Midbrain (tissue), 1 donor: ENCODE data around the gene BHLHA15.

ENCODE experiments used
- DNase-seq: peaks from one replicate; lab custom pipeline; 2025; lab: John Stamatoyannopoulos, UW

BHLHA15 gene

DNA sequence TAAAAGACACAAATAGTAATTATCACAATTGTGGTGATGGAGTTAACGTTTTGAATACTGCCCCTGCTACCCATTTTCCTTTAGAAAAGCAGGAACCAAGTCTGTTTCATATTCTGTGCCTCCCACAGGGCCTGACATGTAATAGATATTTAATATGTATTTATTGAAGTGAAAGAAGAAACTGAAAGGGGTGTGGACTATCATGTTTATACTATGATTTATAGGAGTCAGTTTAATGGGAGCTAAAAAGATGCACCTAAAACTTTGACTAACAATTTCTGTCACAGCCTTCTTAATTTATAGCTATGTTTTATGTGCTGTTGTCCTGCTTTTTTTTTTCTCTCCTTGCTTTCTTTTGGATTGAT lies 24.1 kb upstream of the BHLHA15 start:
- DNase-seq = no peak

DNA sequence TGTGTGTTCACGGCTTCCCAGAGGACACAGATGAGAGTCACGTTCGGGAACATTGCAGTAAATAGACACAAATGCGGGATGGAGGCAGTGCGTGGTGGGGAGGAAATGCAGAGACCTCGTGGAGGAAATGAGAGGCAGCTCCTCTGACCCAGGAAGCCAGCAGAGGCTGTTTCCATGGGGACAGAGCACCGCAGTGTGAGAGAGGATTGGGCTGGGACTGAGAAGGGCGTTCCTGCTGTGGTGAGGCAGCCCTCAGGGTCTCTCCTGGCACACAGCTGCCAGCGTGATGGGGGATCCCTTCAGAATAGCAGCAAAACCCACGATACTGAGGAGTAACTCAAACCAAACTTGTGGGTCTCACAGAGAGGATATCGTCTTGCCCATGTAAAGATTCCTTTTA lies 21.7 kb upstream of the BHLHA15 start:
- no peak for DNase-seq

DNA sequence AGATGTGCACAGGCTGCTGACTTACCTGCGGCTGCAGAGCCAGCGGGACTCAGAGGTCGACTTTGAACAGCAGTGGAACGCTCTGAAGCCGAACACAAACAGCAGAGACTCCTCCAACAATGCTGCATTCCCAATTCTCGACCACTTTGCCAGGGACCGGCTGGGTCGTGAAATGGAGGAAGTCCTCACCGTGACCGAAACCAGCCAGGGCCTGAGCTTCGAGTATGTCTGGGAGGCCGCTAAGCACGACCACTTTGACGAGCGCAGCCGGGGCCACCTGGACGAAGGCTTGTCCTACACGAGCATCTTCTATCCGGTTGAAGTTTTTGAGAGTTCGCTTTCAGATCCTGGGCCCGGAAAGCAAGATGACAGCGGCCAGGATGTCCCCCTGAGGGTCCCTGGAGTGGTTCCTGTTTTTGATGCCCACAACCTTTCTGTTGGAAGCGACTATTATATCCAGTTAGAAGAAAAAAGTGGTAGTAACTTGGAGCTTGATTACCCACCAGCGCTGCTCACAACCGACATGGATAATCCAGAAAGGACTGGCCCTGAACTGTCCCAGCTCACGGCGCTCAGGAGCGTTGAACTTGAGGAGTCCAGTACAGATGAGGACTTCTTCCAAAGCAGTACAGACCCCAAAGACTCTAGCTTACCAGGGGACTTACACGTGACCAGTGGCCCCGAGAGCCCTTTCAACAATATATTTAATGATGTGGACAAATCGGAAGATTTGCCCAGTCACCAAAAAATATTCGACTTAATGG lies 19.4 kb upstream of the BHLHA15 start:
- no peak for DNase-seq

DNA sequence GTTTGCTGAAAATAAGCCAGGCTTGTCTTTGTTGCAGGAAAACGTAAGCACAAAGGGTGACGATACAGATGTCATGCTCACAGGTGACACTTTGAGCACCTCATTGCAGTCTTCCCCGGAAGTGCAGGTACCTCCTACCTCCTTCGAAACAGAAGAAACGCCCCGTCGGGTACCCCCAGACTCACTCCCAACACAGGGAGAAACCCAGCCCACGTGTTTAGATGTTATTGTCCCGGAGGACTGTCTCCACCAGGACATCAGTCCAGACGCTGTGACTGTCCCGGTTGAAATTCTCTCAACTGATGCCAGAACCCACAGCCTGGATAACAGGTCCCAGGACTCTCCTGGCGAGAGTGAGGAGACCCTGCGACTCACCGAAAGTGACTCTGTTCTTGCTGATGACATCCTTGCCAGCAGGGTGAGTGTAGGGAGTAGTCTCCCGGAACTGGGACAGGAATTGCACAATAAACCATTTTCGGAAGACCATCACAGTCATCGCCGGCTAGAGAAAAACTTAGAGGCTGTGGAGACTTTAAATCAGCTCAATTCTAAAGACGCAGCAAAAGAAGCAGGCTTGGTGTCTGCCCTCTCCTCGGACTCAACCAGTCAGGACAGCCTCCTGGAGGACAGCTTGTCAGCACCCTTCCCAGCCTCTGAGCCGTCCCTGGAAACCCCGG lies 18.3 kb upstream of the BHLHA15 start:
- DNase-seq = no peak

DNA sequence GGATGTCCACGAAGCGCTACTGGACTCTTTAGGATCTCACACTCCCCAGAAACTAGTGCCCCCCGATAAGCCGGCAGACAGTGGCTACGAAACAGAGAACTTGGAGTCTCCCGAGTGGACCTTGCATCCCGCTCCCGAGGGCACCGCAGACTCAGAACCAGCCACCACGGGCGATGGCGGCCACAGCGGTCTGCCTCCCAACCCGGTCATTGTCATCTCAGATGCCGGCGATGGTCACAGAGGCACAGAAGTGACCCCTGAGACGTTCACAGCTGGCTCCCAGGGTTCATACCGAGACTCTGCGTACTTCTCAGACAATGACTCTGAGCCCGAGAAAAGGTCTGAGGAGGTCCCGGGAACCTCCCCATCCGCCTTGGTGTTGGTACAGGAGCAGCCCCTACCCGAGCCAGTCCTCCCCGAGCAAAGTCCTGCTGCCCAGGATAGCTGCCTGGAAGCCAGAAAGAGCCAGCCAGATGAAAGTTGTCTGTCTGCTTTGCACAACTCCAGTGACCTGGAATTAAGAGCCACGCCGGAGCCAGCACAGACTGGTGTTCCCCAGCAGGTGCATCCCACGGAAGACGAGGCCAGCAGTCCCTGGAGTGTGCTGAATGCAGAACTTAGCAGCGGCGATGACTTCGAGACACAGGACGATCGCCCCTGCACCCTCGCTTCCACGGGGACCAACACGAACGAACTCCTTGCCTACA lies 17.6 kb upstream of the BHLHA15 start:
- no peak for DNase-seq

DNA sequence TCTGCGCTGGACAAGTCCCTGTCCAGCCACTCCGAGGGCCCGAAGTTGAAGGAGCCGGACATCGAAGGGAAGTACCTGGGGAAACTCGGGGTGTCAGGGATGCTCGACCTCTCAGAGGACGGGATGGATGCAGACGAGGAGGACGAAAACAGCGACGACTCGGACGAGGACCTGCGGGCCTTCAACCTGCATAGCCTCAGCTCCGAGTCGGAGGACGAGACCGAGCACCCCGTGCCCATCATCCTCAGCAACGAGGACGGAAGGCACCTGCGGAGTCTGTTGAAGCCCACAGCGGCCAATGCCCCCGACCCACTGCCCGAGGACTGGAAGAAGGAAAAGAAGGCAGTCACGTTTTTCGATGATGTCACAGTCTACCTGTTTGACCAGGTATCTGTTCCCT lies 17.1 kb upstream of the BHLHA15 start:
- DNase-seq = no peak

DNA sequence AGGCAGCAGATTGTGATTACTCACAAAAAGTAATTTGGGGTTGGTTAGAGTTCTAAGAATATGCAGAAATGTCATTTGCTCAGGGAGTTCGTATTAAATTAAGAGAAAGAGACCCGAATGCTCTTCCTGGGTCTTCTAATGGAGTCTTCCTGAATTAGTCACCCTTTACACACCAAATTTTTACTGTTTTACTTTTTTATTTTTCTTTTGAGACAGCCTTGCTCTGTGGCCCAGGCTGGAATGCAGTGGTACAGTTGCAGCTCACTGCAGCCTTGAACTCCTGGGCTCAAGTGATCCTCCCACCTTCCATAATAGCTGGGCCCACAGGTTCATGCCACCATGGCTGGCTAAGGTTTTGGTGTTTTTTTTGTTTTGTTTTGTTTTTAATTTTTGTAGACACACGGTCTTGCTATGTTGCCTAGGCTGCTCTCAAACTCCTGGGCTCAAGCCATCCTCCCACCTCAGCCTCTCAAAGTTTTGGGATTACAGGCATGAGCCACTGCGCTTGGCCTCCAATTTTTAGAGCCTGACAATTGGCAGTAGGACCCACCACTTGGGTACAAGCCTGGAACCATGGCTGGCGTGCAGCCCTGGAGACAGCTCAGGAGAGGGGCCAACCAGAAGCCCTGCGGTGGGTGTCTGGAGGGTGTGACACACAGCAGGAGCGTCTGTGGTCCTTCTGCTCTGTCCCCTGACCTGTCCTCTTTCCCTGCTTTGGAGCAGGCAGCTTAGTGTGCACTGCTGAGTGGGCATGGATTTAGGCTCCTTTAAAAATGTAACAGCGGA lies 16.4 kb upstream of the BHLHA15 start:
- peak; percentile 17 for DNase-seq

DNA sequence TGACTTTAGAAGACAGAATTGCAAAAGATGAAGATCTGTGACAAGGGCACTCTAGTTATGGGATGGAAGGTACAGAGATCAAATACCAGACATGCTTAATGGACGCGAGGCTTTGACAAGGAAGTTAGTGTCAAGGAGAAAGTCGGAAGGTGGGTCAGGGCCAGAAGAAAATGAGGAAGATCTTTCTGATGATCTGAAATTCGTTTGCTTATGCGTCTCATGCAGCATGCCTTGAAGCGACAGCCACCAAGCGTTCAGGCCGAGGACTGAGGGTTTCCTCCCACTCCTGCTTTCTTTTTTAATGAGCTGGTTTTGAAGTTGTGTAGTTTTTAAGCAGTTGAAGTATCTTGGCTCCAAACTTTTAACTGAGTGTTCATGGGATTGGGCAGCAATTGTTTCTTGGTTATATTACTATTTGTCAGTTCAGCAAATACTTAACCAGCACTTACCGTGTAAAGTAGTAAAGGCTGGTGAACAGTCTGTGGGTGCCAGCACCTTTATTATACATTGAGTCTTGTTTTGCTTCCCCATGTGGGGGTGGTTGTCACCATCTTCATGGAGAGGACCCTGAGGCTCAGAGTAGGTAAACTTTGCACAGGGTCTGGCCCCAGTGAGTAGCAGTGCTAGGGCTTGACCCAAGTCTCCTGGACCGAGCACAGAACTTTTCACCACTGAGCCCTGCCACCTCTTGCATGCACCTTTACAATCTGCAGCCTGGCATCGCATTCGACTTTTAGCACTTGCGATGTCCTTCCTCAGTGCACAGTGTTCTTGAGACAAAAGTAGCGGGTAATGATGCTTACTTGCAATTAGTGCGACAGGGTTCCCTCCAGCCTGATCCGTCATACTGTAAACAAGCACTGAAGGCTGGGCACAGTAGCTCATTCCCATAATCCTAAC lies 14.3 kb upstream of the BHLHA15 start:
- DNase-seq = no peak

DNA sequence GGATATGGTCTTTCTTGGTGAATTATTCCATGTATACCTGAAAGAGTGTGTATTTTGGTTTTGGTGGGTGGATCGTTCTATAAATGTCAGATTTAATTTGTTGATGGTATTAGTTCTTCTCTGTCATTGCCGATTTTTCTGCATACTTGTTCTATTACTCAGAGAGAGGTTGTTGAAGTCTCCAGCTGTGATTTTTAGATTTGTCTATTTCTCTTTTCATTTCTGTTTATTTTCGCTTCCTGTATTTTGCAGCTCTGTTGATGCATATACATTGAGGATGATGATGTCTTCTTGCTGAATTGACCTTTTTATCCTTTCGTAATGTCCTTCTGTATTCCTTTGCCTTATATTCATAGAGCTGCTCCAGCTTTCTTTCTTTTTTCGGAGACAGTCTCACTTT lies 12.1 kb upstream of the BHLHA15 start:
- no peak for DNase-seq

DNA sequence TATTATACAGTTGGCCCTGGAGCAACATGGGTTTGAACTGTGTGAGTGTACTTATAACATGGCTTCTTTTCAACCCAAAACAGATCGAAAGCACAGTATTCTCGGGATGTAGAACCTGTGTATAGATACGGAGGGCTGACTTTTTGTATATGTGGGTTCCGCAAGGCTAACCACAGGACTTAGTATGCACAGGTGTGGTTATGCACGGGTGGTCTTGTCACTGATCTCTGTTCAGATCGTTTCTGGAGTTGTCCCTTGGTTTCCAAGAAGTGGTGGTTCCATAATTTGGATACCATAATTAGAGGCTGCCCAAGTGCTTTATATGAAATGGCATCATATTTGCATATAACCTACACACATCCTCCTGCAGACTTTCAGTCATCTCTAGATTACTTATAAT lies 10.9 kb upstream of the BHLHA15 start:
- no peak for DNase-seq

DNA sequence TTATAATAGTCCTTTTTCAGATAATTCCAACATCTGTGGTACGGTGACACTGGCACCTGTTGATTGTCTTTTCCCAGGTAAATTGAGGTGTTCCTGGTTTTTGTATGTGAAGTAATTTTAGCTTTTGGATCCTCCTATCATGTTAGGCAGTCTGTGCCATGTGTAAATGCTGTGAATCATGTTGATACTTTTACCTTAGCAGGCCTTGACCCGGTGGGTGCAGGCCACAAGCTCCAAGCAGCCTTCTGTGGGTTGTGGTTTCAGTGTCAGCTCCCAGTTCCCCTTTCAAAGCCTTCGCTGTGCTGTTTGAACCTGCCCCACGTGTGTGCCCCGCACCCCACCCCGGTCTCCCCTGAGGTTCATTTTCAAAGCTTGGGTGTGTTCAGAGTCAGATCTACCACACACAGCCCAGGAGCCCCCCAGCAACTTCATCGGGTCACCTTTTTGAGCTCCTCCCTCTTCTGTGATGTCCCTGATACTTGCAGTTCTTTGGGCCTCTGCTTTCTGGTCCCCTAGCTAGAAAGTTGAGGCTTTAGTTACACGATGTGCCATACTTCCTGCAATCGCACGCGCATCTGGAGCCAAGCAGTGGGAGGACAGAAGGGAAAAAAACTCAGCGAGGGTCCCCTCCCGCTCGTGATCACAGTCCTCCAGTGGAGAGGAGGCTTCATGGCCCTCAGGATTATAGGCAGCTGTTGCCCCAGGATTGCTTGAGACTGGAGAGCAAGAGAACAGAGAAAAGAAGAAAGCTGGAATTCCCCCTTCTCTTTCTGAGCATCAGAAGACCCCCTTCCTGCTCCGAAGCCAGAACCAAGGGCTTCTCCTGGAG lies 8.7 kb upstream of the BHLHA15 start:
- no peak for DNase-seq

DNA sequence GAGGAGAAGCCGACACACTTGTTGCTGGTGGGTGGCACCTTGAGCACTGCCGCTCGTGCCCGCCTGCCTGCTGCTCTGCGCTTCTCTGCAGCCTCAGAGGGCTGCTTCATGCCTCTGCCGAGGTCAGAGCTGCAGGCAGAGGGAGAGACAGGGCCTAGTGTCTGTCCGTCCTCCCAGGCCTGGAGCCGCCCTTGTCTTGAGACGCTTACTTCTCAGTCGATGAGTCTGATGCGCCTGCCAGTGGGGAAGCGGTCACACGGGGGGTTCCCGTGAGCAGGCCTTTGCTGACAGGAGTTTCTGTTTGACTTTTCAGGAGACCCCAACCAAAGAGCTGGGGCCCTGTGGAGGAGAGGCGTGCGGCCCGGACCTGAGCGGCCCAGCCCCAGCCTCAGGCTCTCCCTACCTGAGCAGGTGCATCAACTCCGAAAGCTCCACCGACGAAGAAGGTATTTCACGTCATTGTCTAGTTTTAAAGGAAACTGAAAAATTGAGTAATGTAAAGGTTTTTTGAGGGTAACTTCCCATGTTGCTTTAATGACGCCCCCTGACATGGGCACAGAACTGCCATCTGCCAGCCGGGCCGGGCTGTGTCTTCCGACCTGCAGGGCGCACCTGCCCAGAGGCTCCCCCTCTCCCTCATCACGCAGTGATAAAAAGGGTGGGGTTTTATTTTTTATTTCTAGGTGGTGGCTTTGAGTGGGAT lies 7.8 kb upstream of the BHLHA15 start:
- no peak for DNase-seq

DNA sequence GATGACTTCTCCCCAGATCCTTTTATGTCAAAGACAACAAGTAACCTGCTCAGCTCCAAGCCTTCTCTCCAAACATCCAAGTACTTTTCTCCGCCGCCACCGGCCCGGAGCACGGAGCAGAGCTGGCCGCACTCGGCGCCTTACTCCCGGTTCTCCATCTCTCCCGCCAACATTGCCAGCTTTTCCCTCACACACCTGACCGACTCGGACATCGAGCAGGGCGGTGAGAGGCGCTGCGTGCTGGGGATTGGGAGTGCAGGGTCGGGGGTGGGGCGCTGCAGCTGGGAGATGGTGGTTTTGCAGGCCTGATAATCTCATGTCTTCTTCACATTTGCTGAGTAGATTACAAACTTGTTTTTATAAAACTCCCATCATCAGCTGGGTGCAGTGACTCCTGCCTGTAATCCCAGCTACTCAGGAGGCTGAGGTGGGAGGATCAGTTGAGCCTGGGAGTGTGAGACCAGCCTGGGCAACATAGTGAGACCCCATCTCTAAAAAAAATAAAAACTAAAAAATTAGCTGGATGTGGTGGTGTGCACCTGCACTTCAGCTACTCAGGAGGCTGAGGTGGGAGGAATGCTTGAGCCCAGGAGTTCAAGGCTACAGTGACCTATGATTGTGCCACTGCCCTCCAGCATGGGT lies 7.2 kb upstream of the BHLHA15 start:
- DNase-seq = no peak

DNA sequence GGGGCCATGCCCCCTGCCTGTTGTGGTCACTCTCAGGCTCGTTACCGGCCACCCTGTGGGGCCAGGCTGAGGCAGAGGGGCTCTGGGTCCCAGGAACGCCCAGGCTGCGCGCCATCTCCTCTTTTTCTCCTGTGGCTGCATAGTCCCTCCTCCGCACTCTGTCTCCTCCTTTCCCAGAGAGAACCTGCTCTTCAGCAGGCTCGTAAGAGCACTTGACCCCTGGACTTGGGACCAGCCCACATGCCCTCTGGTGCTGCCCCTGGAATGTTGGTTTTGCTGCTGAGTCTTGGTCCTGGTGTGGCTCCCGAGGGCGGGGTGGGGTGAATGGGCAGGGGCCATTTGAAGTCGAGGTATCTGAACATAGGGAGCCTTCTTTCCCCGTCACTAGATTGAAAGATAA lies 6.6 kb upstream of the BHLHA15 start:
- DNase-seq = no peak

DNA sequence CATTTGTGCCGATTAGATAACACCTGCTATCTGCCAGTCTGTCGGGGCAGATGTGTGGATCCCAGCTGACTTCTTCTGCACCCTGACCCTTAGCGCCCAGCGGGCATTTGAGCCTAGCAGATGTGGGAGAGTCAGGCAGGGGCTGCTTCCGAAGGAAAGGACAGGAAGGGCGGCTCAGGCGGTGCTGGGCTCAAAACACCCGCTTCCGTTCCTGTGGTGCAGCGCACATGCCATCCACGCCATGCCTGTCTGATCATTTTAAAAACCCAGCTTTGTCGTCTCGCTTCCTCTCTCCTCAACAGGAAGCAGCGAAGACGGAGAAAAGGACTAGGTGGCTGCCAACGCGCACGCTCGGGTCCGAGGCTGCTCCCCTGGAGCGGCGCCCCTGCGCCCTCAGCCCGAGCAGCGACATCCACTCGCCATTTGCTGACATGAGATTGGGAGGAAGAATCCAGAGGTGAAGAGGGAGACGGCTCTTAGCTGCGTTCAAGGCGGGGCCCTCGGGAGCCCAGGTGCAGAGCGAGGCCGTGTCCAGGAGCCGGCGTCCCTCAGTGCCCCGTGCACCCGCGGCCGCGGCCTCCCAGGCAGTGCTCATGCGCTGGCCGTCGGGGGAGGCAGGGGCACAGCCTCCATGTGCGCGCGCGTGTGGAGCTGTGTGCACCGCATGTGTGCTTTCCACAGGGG lies 5.9 kb upstream of the BHLHA15 start:
- DNase-seq = no peak

DNA sequence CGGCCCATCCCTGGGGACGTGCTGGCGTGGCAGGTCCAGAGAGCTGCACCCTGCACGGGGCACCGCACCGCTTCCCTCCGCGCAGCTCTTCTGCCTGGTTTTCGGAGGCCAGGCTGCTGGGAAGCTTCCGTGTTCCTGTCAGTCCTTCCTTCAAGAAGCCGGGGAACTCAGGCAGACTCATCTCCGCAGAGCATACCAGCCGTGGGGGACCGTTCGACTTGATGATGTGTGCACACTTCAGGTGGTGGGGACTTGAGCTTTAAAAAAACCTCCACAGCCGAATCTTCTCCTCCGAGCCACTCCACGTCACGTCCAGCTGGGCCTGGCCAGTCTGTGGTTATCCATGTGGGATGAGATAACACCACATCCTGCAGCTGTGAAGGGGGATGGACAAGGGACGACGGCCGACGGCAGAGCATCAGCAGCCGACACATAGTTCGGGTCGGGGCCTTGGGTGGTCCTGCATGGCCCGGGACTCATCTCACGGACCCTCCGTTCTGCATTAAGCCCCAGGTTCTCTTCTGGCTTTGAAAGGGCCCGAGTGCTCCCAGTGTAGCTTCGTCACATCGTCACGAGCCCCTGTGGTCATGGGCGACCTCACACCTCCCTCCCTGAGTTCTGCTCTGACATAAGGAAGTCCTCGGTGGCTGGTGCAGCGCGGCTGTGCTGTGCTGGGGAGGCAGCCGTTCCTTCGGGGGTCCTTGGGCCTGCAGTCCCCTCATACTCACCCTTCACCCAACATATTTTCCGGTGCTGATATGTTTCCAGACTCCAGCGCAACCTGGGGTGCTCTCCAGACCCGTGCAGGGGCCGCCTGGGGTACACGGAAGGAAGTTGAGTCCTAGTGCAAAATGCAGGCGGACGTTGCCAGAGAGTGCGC lies 4.5 kb upstream of the BHLHA15 start:
- DNase-seq = no peak

DNA sequence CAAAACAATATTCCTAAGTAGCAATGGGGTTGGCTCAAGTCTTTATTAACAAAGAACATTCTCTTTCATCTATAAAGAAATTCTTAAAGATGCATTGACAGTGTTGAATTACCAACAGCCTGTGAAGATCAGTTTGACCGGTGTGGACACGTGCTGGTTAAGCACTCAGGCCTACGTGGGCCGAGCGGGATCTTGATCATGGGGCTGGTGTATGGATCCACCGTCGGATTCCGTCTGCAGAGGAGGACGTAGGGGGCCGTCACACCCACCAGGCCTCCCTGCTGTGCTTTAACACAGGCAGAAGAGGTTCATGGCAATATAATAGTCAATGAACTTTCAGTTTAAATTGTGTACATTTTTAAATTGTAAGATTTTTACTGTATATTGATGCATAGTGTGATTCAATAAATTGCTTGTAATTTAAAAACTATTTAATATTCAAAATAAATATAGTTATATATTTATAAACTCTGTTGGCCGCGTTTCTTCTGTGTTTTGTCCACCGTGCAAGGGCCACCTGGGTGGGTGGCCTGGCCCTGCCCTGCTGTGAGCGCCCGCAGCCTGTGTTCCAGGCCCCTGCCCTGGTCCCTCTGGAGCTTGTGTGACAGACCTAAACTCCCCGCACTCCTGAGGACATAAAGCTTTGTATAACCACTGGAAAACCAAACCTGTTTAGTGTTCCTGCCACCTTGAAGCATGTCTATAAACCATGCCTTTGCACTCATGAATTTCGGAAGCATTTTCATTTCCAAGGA lies 1.9 kb upstream of the BHLHA15 start:
- no peak for DNase-seq
